OCI-LY3 (cell line): ENCODE measurements around the gene C16orf74.

Experiments used
- H2AFZ ChIP-seq: fragments of 200-600, 300-600 bp; shearing (Covaris generic); 2 replicates; pipeline ENCODE4 v1.6.0; 2014; ENCODE audit warnings: antibody characterized with exemption, low read depth, low read length
- H3K27ac ChIP-seq: fragments of 200-600, 300-600 bp; sonication (generic); 2 replicates; pipeline ENCODE4 v1.5.1; 2014; ENCODE audit warnings: mild to moderate bottlenecking, low read length, moderate library complexity, mixed read lengths
- H3K27me3 ChIP-seq: fragments of 200-600, 300-600 bp; sonication (generic); 2 replicates; pipeline ENCODE4 v1.6.1; 2014; ENCODE audit warnings: low read depth, low read length, mixed read lengths
- H3K36me3 ChIP-seq: fragments of 200-600, 300-600 bp; sonication (generic); replicated peaks from 2 replicates; pipeline ENCODE3; 2014; ENCODE audit warnings: low read depth, low read length, mixed read lengths
- H3K4me1 ChIP-seq: fragments of 300-600, 200-600 bp; sonication (generic); 2 replicates; pipeline ENCODE4 v1.6.1; 2014; ENCODE audit warnings: low read length, mixed read lengths
- H3K4me2 ChIP-seq: fragments of 200-600, 300-600 bp; sonication (generic); 2 replicates; pipeline ENCODE4 v1.6.1; 2014; ENCODE audit warnings: low read length, mixed read lengths
- H3K4me3 ChIP-seq: fragments of 300-600, 200-600 bp; sonication (generic); 2 replicates; pipeline ENCODE4 v1.5.1; 2014; ENCODE audit warnings: antibody characterized with exemption, mild to moderate bottlenecking, low read length, moderate library complexity
- H3K79me2 ChIP-seq: fragments of 300-600, 200-600 bp; shearing (Covaris generic); 2 replicates; pipeline ENCODE4 v1.6.1; 2014; ENCODE audit warnings: mild to moderate bottlenecking, low read length, mixed read lengths
- H3K9ac ChIP-seq: fragments of 300-600, 200-600 bp; shearing (Covaris generic); 2 replicates; pipeline ENCODE4 v1.6.0; 2014; ENCODE audit warnings: mild to moderate bottlenecking, low read length, moderate library complexity
- H3K9me3 ChIP-seq: fragments of 200-600, 300-600 bp; shearing (Covaris generic); 2 replicates; pipeline ENCODE4 v1.6.1; 2014; ENCODE audit warnings: low read length, mixed read lengths; ENCODE audit not compliant: insufficient read depth
- H4K20me1 ChIP-seq: fragments of 200-600, 300-600 bp; sonication (generic); 2 replicates; pipeline ENCODE4 v1.6.1; 2016; ENCODE audit warnings: low read length, mixed read lengths; ENCODE audit not compliant: insufficient read depth
- CTCF ChIP-seq: fragments of 200-600, 300-600 bp; sonication (generic); IDR thresholded peaks from 2 replicates; pipeline ENCODE4 v1.5.1; 2014; ENCODE audit warnings: antibody characterized with exemption, low read length, low read depth
- EZH2phosphoT487 ChIP-seq: fragments of 200-600 bp; shearing (Covaris generic); IDR thresholded peaks from 2 replicates; pipeline ENCODE4 v1.6.1; 2018; ENCODE audit warnings: antibody characterized with exemption, mixed run types, low read depth

The C16orf74 gene

DNA sequence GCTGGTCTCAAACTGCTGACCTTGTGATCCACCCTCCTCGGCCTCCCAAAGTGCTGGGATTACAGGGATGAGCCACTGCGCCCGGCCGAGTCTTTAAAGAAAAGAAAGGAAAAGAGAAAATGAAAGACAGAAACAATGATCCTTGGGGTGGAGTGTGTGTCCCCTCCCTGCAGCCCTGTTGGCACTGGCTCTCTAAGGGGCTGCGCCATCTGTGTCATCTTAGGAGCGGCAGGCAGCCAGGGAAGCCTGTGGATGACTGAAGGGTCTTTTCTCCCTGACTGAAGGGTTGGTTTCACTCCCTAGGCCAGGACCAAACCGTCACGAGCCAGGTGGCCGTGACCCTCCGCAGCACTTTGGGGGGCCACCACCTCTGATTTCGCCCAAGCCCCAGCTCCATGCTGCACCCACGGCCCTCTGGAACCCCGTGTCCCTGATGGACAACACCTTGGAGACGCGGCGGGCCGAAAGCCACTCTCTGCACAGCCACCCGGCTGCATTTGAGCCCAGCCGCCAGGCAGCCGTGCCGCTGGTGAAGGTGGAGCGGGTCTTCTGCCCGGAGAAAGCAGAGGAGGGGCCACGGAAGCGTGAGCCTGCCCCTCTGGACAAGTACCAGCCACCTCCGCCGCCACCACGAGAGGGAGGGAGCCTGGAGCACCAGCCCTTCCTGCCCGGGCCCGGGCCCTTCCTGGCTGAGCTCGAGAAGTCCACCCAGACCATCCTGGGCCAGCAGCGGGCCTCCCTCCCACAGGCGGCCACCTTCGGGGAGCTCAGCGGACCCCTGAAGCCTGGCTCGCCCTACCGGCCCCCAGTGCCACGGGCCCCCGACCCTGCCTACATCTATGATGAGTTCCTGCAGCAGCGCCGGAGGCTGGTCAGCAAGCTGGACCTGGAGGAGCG lies 89.8 kb downstream of the C16orf74 start:
- Histone ChIP-seq H3K4me1 (no peaks in the 10 kb centered on the region), H4K20me1 (peaks cover 5% of the 10 kb centered on the region; the same call in 1 of the 2 replicates), H3K9me3 (no peaks in the 10 kb centered on the region), H3K27me3 (no peaks in the 10 kb centered on the region), H3K27ac (no peak overlapping the region), H3K36me3 (peaks cover 40% of the 10 kb centered on the region), H2AFZ (no peak overlapping the region), H3K4me3 (no peak overlapping the region), H3K4me2 (no peak overlapping the region), H3K79me2 (no peaks in the 10 kb centered on the region), H3K9ac (no peak overlapping the region)
- TF ChIP-seq EZH2phosphoT487 (no peak), CTCF (no peak)

GRCh38 chr16:85659805-85660511 lies 90.9 kb downstream of the C16orf74 start:
- no peak overlapping the region for H3K4me3 ChIP-seq
- H4K20me1 ChIP-seq: peaks cover 5% of the 10 kb centered on the region; the same call in 1 of the 2 replicates
- H3K9ac ChIP-seq: no peak overlapping the region
- no peaks in the 10 kb centered on the region for H3K4me1 ChIP-seq
- no peak overlapping the region for H2AFZ ChIP-seq
- H3K27ac ChIP-seq: no peak overlapping the region
- peaks cover 34% of the 10 kb centered on the region for H3K36me3 ChIP-seq
- H3K9me3 ChIP-seq: no peaks in the 10 kb centered on the region
- no peaks in the 10 kb centered on the region for H3K79me2 ChIP-seq
- no peaks in the 10 kb centered on the region for H3K27me3 ChIP-seq
- TF ChIP-seq CTCF (peak; percentile 85), EZH2phosphoT487 (no peak)
- no peak overlapping the region for H3K4me2 ChIP-seq

DNA sequence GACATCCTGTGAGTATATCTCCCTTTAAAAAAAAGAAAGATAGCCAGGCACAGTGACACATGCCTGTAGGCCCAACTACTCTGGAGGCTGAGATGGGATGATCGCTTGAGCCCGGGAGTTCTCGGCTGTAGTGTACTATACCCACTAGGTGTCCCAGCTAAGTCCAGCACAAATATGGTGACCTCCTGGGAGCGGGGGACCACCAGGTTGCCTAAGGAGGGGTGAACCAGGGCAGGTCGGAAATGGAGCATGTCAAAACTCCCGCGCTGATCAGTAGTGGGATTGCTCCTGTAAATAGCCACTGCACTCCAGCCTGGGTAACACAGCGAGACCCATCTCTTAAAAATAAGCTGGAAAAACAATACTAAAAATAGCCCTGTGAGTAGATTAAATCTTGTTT lies 91.6 kb downstream of the C16orf74 start:
- no peaks in the 10 kb centered on the region for H3K9me3 ChIP-seq
- H3K36me3 ChIP-seq: peaks cover 29% of the 10 kb centered on the region
- H3K9ac ChIP-seq: no peak overlapping the region
- no peak overlapping the region for H3K4me3 ChIP-seq
- no peaks in the 10 kb centered on the region for H3K27me3 ChIP-seq
- no peaks in the 10 kb centered on the region for H3K4me1 ChIP-seq
- TF ChIP-seq CTCF: no peak
- TF ChIP-seq EZH2phosphoT487: no peak
- H4K20me1 ChIP-seq: peaks cover 6% of the 10 kb centered on the region; the same call in 1 of the 2 replicates
- H2AFZ ChIP-seq: no peak overlapping the region
- no peak overlapping the region for H3K4me2 ChIP-seq
- no peaks in the 10 kb centered on the region for H3K79me2 ChIP-seq
- no peak overlapping the region for H3K27ac ChIP-seq

- peaks cover 9% of the 10 kb centered on the region; the same call in 1 of the 2 replicates for H4K20me1 ChIP-seq
- no peak overlapping the region for H2AFZ ChIP-seq
- no peak for TF ChIP-seq EZH2phosphoT487
- no peak for TF ChIP-seq CTCF
Measured at GRCh38 chr16:85658504-85659326, 92.2 kb downstream of the C16orf74 start.

More at GRCh38 chr16:85658504-85659326, 92.2 kb downstream of the C16orf74 start:
- Histone ChIP-seq H3K4me2 (no peak overlapping the region), H3K9ac (no peak overlapping the region), H3K79me2 (no peaks in the 10 kb centered on the region), H3K27me3 (no peaks in the 10 kb centered on the region), H3K4me1 (no peaks in the 10 kb centered on the region), H3K9me3 (no peaks in the 10 kb centered on the region), H3K36me3 (peaks cover 26% of the 10 kb centered on the region), H3K4me3 (no peak overlapping the region), H3K27ac (no peak overlapping the region)
